GM18502 (cell line): ENCODE measurements around the gene PHTF2.
"Not testable (repeated sequence)": the region's sequence is repeated elsewhere in the genome, so short reads cannot be mapped to it uniquely, and the experiment has no call there.

Experiments
- ATAC-seq: cut with Tn5 transposase; IDR thresholded peaks from one replicate; pipeline ENCODE4 v1.9.1; 2021; ENCODE audit warnings: mild to moderate bottlenecking; ENCODE audit not compliant: unreplicated experiment, poor library complexity

PHTF2 gene

DNA sequence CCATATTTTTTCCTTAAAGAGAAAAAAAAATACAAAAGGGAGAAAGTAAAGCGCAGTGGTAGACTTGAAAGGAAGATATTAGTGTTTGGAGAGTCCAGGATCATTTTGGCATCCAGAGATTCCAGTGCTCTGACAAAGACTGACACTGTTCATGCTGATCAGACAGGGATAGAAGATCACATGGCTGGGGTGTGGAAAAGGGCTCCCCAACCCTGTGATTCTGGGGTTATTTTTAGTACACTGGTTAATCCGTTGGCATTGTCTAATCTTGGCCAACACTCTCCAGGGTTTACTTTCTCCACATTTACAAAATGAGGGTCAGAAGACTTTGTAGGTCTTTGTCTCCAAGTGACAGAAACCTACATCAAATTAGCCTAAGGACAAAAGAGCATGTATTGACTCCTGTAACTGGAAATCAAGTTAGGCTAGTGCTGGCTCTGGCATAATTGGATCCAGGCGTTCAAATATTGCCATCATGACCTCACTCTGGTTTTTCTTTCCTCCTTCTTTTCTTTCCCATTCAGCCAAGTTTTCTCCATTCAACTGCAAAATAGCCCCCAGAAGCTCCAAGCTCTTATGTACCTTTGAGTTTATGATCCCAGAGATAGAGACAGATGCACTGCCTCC, 181.6 kb downstream of the PHTF2 start:
- no peak for ATAC-seq

DNA sequence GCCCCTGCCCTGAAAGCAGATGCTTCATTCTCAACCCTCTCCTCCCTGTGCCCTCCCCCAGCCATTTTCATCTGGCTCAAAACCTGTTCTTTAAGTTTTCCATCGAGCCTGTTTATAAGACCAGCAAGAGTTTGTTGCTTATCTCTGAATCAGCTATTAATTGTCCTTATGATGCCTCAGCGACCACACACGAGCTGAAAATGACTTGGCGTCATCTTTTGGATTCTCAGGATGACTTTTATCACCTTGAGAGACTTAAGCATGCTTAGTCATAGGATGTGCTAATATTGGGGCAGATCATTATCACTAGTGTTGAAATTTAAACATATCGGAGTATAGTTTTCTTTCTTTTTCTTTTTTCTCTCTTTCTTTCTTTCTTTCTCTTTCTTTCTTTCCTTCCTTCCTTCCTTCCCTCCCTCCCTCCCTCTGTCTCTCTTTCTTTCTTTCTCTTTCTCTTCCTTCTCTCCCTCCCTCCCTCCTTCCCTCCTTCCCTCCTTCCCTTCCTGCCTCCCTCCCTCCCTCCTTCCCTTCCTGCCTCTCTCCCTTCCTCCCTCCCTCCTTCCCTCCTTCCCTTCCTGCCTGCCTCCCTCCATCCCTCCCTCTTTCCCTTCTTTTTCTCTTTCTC, 184.5 kb downstream of the PHTF2 start:
- peak; percentile 89 for ATAC-seq

- ATAC-seq, result no peak
Observed at GRCh38 chr7:77983973-77984372, 185.4 kb downstream of the PHTF2 start.

- ATAC-seq, result no peak
Observed at GRCh38 chr7:77985232-77985973, 186.8 kb downstream of the PHTF2 start.

DNA sequence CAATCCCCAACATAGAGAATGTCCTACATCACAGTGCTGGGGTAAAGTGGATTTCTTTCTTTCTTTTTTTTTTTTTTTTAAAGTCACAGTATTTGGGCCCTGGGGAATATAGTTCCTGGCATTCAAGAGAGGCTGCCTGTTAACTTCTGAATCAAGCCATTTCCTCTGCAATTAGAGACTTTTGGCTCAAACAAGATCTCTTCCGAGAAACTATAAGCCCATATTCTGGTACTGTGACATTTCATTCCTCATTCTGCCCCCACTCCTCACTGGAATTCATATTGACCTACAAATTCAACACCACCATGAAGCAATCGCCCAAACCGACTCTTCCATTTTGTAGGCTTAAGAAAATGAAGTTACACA, 187.4 kb downstream of the PHTF2 start:
- ATAC-seq, result no peak

- ATAC-seq, result no peak
Observed at GRCh38 chr7:77989981-77990566, 191.5 kb downstream of the PHTF2 start.

GRCh38 chr7:77991656-77992055, 193.1 kb downstream of the PHTF2 start:
- no peak for ATAC-seq

- no peak for ATAC-seq
Observed at GRCh38 chr7:77993838-77994237, 195.3 kb downstream of the PHTF2 start.

DNA sequence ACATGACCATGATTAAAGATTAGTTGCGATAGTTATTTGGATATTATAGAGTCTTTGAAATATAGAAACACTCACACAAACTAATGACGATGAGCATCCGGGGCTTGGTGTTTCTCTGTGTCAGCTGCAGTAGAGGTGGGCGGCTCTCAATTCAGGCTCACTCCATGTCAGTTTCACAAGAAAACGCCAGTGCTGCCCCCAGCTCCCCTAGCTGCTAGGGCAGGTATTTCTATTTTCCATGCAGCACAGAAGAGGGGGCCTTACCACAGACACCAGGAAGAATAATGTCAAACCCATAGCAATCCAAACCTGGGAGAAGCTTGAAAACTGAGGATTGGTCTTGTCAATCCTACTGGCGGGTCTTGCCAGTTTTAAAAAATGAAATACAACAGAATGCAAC, 197.1 kb downstream of the PHTF2 start:
- ATAC-seq, result no peak

DNA sequence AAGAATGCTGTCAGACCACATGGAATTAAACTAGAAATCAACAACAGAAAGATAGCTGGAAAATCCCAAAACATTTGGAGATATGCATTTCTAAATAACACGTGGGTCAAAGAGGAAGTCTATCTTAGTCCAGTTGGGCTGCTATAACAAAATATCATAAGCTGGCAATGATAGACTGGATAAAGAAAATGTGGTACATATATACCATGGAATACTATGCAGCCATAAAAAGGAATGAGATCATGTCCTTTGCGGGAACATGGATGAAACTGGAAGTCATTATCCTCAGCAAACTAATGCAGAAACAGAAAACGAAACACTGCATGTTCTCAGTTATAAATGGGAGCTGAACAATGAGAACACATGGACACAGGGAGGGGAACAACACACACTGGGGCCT, 200.6 kb downstream of the PHTF2 start:
- not testable (repeated sequence) for ATAC-seq

GRCh38 chr7:78002021-78002420, 203.4 kb downstream of the PHTF2 start:
- ATAC-seq, result no peak

GRCh38 chr7:78002715-78003114, 204.1 kb downstream of the PHTF2 start:
- ATAC-seq, result no peak

GRCh38 chr7:78006063-78006755, 207.6 kb downstream of the PHTF2 start:
- no peak for ATAC-seq
